Stimulated activated CD4-positive, alpha-beta T cell treated with anti-CD3 and anti-CD28 coated beads, Interleukin-4, amount 100 ng/mL, for 1 hour (primary cell): ENCODE data around the gene STRIP2.
"Not testable (repeated sequence)": the region's sequence is repeated elsewhere in the genome, so short reads cannot be mapped to it uniquely, and the experiment has no call there.

Experiments used
- DNase-seq: peaks from one replicate; pipeline ENCODE4 v3.0.0-alpha.2; 2020

The STRIP2 gene

DNA sequence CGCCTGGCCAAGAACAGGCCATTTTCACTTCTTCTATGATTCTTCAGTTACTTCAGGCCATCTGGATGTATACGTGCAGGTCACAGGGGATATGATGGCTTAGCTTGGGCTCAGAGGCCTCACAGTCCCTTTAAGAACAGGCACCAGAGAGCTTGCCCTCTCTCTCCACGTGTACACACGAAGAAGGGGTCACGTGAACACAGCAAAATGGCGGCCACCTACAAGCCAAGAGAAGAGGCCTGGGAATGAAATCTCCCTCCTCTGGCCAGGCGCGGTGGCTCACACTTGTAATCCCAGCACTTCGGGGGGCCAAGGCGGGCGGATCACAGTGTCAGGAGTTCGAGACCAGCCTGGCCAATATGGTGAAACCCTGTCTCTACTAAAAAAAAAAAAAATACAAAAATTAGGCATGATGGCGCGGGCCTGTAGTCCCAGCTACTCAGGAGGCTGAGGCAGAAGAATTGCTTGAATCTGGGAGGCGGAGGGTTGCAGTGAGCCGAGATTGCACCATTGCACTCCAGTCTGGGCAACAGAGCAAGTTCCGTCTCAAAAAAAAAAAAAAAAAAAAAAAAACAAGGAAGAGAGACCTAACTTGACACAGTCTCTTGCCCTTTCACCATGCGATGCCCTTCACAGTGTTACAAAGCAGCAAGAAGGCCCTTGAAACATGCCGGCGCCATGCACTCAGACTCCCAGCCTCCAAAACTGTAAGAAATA lies 100.5 kb downstream of the STRIP2 start:
- not testable (repeated sequence) for DNase-seq

DNA sequence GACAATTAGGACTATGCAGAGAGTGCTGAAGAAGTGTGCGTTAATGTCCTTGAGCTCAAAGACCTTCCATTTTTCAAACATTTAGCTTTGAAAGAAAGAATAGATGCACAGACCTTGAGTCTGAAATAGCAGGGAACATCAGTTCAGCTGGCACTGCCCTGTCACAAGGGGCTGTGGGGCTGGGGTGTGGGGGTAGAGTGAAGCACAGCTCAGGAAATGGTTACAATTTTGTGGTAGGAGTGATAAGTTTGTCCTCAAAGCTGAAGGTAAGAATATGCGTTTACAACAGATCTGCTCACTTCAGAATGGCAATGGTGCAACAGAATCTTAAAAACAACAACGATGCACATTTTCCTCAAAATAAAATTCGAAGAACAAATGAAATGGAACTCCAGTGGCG lies 101.7 kb downstream of the STRIP2 start:
- DNase-seq, result no peak

DNA sequence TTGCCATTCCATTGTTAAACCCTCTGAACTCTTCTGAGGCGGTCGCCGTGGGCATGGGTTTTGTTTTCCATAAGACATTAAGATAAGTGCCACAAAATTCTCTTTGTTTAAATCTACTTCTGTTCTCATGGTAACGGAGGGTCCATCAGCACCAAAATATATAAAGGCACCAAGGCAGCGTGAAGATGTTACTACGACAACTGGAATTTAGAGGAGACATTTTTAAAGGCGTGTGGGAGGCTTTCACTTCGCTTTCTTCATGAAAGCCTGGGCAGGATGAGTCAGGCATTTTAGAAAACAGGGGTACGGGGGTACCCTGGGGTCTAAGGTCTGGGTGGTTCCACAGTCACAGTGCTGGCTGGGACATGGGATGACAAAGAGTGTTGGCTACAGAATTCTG lies 102.1 kb downstream of the STRIP2 start:
- DNase-seq, result no peak
